HEK293 (cell line): ENCODE measurements around the gene COPS4.

Source experiments
- CTCF ChIA-PET: fragments of 350-600 bp; formaldehyde crosslinking; extraction: SDS; loops from one replicate; lab custom pipeline; 2021; ENCODE audit warnings: antibody characterized with exemption; lab: Yijun Ruan, JAX
- POLR2A ChIA-PET: fragments of 300-600 bp; formaldehyde crosslinking; extraction: SDS; loops from one replicate; lab custom pipeline; 2020; ENCODE audit warnings: antibody characterized with exemption, inconsistent platforms; lab: Yijun Ruan, JAX
- H3K27ac ChIP-seq: fragments of 200-500 bp; sonication (Bioruptor generic); 2 replicates; pipeline ENCODE4 v1.5.1; 2014; ENCODE audit warnings: low read depth, low read length, control low read depth, inconsistent platforms; ENCODE audit errors: extremely low read depth
- H3K36me3 ChIP-seq, 2 experiments: fragments of 200-500 bp in 1 of 2; sonication (Bioruptor generic) in 1 of 2; 1 replicate in 1 of 2; 2 replicates in 1 of 2; pipeline ENCODE4 v1.5.1; 2014 to 2017; ENCODE audit warnings: inconsistent platforms in 2 of 2, low read length in 2 of 2; ENCODE audit not compliant: control insufficient read depth in 2 of 2, insufficient read depth in 1 of 2
- H3K4me1 ChIP-seq: fragments of 200-500 bp; sonication (Bioruptor generic); 2 replicates; pipeline ENCODE4 v1.5.1; 2014; ENCODE audit warnings: mild to moderate bottlenecking, low read length, inconsistent platforms; ENCODE audit not compliant: control insufficient read depth, insufficient read depth
- H3K4me3 ChIP-seq: 2 replicates; pipeline ENCODE4 v1.5.1; 2011; ENCODE audit warnings: low read depth, mild to moderate bottlenecking, control low read depth, low read length, moderate library complexity
- H3K9me3 ChIP-seq: fragments of 200-500 bp; sonication (Bioruptor generic); 2 replicates; pipeline ENCODE4 v1.5.1; 2014; ENCODE audit warnings: low read depth, low read length, inconsistent platforms; ENCODE audit not compliant: control insufficient read depth, insufficient read depth
- BCL11B ChIP-seq: fragments of 450-650 bp; formaldehyde crosslinking; IDR thresholded peaks from 2 replicates; pipeline ENCODE4 v1.5.1; 2016; ENCODE audit warnings: low read depth, missing biosample characterization, missing genetic modification characterization
- IKZF3 ChIP-seq: fragments of 450-650 bp; IDR thresholded peaks from 2 replicates; pipeline ENCODE4 v1.5.0; 2018; ENCODE audit warnings: missing biosample characterization, mild to moderate bottlenecking, missing genetic modification characterization, moderate library complexity
- KLF7 ChIP-seq: fragments of 450-650 bp; formaldehyde crosslinking; IDR thresholded peaks from 2 replicates; pipeline ENCODE4 v1.5.1; 2016; ENCODE audit warnings: missing biosample characterization, missing genetic modification characterization, borderline replicate concordance
- OSR2 ChIP-seq: fragments of 450-650 bp; formaldehyde crosslinking; IDR thresholded peaks from 2 replicates; pipeline ENCODE4 v1.5.1; 2016; ENCODE audit warnings: missing biosample characterization, missing genetic modification characterization
- ZBTB44 ChIP-seq: fragments of 450-650 bp; IDR thresholded peaks from 2 replicates; pipeline ENCODE4 v1.5.1; 2018; ENCODE audit warnings: missing biosample characterization, mild to moderate bottlenecking, missing genetic modification characterization
- ZIC2 ChIP-seq: fragments of 450-650 bp; formaldehyde crosslinking; IDR thresholded peaks from 2 replicates; pipeline ENCODE4 v1.5.1; 2016; ENCODE audit warnings: missing biosample characterization, missing genetic modification characterization
- ZNF10 ChIP-seq: fragments of 450-650 bp; formaldehyde crosslinking; IDR thresholded peaks from 2 replicates; pipeline ENCODE4 v1.5.1; 2017; ENCODE audit warnings: missing biosample characterization, missing genetic modification characterization
- ZNF157 ChIP-seq: fragments of 450-650 bp; formaldehyde crosslinking; IDR thresholded peaks from 2 replicates; pipeline ENCODE4 v1.5.1; 2016; ENCODE audit warnings: missing biosample characterization, missing genetic modification characterization
- ZNF221 ChIP-seq: fragments of 450-650 bp; formaldehyde crosslinking; IDR thresholded peaks from 2 replicates; pipeline ENCODE4 v1.5.1; 2017; ENCODE audit warnings: missing biosample characterization, missing genetic modification characterization, borderline replicate concordance
- ZNF324 ChIP-seq: fragments of 450-650 bp; formaldehyde crosslinking; IDR thresholded peaks from 2 replicates; pipeline ENCODE4 v1.5.1; 2016; ENCODE audit warnings: missing biosample characterization, missing genetic modification characterization
- ZNF335 ChIP-seq: fragments of 450-650 bp; formaldehyde crosslinking; conservative IDR thresholded peaks from 2 replicates; pipeline ENCODE4 v1.5.1; 2016; ENCODE audit warnings: missing biosample characterization, missing genetic modification characterization
- ZNF350 ChIP-seq: fragments of 450-650 bp; formaldehyde crosslinking; IDR thresholded peaks from 2 replicates; pipeline ENCODE4 v1.5.0; 2017; ENCODE audit warnings: missing biosample characterization, mild to moderate bottlenecking, missing genetic modification characterization
- ZNF362 ChIP-seq: fragments of 450-650 bp; formaldehyde crosslinking; IDR thresholded peaks from 2 replicates; pipeline ENCODE4 v1.5.1; 2016; ENCODE audit warnings: missing biosample characterization, missing genetic modification characterization
- ZNF37A ChIP-seq: fragments of 450-650 bp; IDR thresholded peaks from 2 replicates; pipeline ENCODE4 v1.5.1; 2018; ENCODE audit warnings: missing biosample characterization, missing genetic modification characterization
- ZNF398 ChIP-seq: fragments of 450-650 bp; formaldehyde crosslinking; IDR thresholded peaks from 2 replicates; pipeline ENCODE4 v1.5.1; 2017; ENCODE audit warnings: missing biosample characterization, missing genetic modification characterization
- ZNF514 ChIP-seq: fragments of 450-650 bp; formaldehyde crosslinking; IDR thresholded peaks from 2 replicates; pipeline ENCODE4 v1.5.1; 2016; ENCODE audit warnings: missing biosample characterization, missing genetic modification characterization
- ZNF548 ChIP-seq: fragments of 450-650 bp; formaldehyde crosslinking; IDR thresholded peaks from 2 replicates; pipeline ENCODE4 v1.5.1; 2016; ENCODE audit warnings: missing biosample characterization, missing genetic modification characterization
- ZNF561 ChIP-seq: fragments of 450-650 bp; IDR thresholded peaks from 2 replicates; pipeline ENCODE4 v1.5.1; 2018; ENCODE audit warnings: missing biosample characterization, missing genetic modification characterization, borderline replicate concordance
- ZNF664 ChIP-seq: fragments of 450-650 bp; formaldehyde crosslinking; IDR thresholded peaks from 2 replicates; pipeline ENCODE4 v1.5.1; 2016; ENCODE audit warnings: missing biosample characterization, missing genetic modification characterization
- ZNF704 ChIP-seq: fragments of 450-650 bp; formaldehyde crosslinking; IDR thresholded peaks from 2 replicates; pipeline ENCODE4 v1.5.1; 2016; ENCODE audit warnings: missing biosample characterization, missing genetic modification characterization
- ZSCAN16 ChIP-seq: fragments of 450-650 bp; formaldehyde crosslinking; IDR thresholded peaks from 2 replicates; pipeline ENCODE4 v1.5.1; 2016; ENCODE audit warnings: missing biosample characterization, missing genetic modification characterization
- TF ChIP-seq, protein P1 (sequence below): fragments of 450-650 bp; formaldehyde crosslinking; IDR thresholded peaks from 2 replicates; pipeline ENCODE4 v1.5.1; 2017; ENCODE audit warnings: missing biosample characterization, missing genetic modification characterization
- TF ChIP-seq, protein P2 (sequence below): fragments of 450-650 bp; formaldehyde crosslinking; IDR thresholded peaks from 2 replicates; pipeline ENCODE4 v1.5.1; 2016; ENCODE audit warnings: missing biosample characterization, missing genetic modification characterization
- TF ChIP-seq, protein P3 (sequence below): fragments of 450-650 bp; formaldehyde crosslinking; IDR thresholded peaks from 2 replicates; pipeline ENCODE4 v1.5.1; 2016; ENCODE audit warnings: missing biosample characterization, missing genetic modification characterization, low read depth

The COPS4 gene

DNA sequence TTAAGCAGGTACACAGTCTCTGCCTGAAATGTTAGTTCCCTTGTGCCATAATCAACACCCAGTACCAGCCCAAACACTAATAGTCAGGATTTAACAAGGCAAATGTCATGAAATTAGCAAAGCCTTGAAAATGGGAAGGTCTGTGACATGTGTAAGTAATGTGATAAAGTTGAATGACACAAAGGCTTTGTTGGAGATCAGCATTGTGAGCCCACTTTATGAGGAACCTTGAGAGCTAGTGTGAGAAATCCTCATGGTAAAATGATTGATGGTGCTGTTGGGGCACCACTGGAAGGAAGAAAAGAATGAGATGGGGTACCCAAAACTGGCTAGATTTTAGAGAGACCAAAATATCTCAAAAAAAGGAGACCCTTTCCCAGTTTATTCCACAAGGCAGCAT is 21.1 kb upstream of the COPS4 start:
- H3K4me3 ChIP-seq, result peak overlapping the region; percentile 40; the same call in 1 of the 2 replicates
- no peak overlapping the region for H3K27ac ChIP-seq
- H3K9me3 ChIP-seq, result no peaks in the 10 kb centered on the region
- TF ChIP-seq ZIC2 (tag by site-specific recombination) (no peak), ZNF37A (tag by site-specific recombination) (no peak), ZNF350 (tag by site-specific recombination) (no peak), ZBTB44 (tag by site-specific recombination) (no peak), ZNF561 (tag by site-specific recombination) (no peak), OSR2 (tag by site-specific recombination) (no peak), ZNF335 (no peak), KLF7 (no peak), ZNF664 (tag by site-specific recombination) (no peak), ZNF548 (tag by site-specific recombination) (no peak)
- TF ChIP-seq, protein P1, sequence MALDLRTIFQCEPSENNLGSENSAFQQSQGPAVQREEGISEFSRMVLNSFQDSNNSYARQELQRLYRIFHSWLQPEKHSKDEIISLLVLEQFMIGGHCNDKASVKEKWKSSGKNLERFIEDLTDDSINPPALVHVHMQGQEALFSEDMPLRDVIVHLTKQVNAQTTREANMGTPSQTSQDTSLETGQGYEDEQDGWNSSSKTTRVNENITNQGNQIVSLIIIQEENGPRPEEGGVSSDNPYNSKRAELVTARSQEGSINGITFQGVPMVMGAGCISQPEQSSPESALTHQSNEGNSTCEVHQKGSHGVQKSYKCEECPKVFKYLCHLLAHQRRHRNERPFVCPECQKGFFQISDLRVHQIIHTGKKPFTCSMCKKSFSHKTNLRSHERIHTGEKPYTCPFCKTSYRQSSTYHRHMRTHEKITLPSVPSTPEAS (tag by site-specific recombination), result no peak
- TF ChIP-seq, protein P2, sequence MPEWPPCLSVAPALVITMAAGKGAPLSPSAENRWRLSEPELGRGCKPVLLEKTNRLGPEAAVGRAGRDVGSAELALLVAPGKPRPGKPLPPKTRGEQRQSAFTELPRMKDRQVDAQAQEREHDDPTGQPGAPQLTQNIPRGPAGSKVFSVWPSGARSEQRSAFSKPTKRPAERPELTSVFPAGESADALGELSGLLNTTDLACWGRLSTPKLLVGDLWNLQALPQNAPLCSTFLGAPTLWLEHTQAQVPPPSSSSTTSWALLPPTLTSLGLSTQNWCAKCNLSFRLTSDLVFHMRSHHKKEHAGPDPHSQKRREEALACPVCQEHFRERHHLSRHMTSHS, result no peak
- no peaks in the 10 kb centered on the region; the same call in 1 of the 2 replicates for H3K4me1 ChIP-seq
- no peaks in the 10 kb centered on the region for H3K36me3 ChIP-seq
- CTCF ChIA-PET, result interaction anchor here (0.6 to 0.7 kb wide), 2 partner anchors 38 to 248 kb away, joined by 5 to 6 read pairs; no protein-coding TSS in a partner anchor
- POLR2A ChIA-PET, result interaction anchor here (1.3 to 4.6 kb wide), 2 partner anchors 21 to 271 kb away, joined by 3 to 58 read pairs; partner anchors contain the start of genes COPS4 and COQ2

- H3K4me1 ChIP-seq, result no peaks in the 10 kb centered on the region
- ChIA-PET CTCF (no interaction called here), POLR2A (no interaction called here)
- H3K9me3 ChIP-seq, result no peaks in the 10 kb centered on the region
- TF ChIP-seq ZNF398, result no peak
- no peak for TF ChIP-seq ZNF704
- no peak for TF ChIP-seq ZNF514
- no peak for TF ChIP-seq ZNF221 (tag by site-specific recombination)
- TF ChIP-seq ZNF362, result no peak
- TF ChIP-seq ZSCAN16 (tag by site-specific recombination), result no peak
- no peak for TF ChIP-seq IKZF3 (tag by site-specific recombination)
- TF ChIP-seq ZNF335, result no peak
- TF ChIP-seq BCL11B (tag by site-specific recombination), result no peak
- no peak for TF ChIP-seq ZNF324
- TF ChIP-seq ZNF10 (tag by site-specific recombination), result no peak
- TF ChIP-seq, protein P3, sequence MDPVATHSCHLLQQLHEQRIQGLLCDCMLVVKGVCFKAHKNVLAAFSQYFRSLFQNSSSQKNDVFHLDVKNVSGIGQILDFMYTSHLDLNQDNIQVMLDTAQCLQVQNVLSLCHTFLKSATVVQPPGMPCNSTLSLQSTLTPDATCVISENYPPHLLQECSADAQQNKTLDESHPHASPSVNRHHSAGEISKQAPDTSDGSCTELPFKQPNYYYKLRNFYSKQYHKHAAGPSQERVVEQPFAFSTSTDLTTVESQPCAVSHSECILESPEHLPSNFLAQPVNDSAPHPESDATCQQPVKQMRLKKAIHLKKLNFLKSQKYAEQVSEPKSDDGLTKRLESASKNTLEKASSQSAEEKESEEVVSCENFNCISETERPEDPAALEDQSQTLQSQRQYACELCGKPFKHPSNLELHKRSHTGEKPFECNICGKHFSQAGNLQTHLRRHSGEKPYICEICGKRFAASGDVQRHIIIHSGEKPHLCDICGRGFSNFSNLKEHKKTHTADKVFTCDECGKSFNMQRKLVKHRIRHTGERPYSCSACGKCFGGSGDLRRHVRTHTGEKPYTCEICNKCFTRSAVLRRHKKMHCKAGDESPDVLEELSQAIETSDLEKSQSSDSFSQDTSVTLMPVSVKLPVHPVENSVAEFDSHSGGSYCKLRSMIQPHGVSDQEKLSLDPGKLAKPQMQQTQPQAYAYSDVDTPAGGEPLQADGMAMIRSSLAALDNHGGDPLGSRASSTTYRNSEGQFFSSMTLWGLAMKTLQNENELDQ, result no peak
- TF ChIP-seq ZNF157 (tag by site-specific recombination), result no peak
- H3K36me3 ChIP-seq, result no peaks in the 10 kb centered on the region
- H3K27ac ChIP-seq, result no peak overlapping the region
- H3K4me3 ChIP-seq, result no peak overlapping the region
Measured at GRCh38 chr4:83019794-83020494, 15.0 kb upstream of the COPS4 start.
